Stomach (tissue), 4 donors: ENCODE measurements around the gene TRIOBP.
A peak's percentile ranks its signal among the peaks of the same experiment; 100 is the strongest.

Source experiments
- EP300 ChIP-seq: sonication (generic); formaldehyde crosslinking; IDR thresholded peaks from one replicate; pipeline ENCODE4 v1.6.1; 2017; ENCODE audit warnings: antibody characterized with exemption
- POLR2A ChIP-seq, 4 donors: fragments of 450-650 bp; IDR thresholded peaks; one replicate each; pipeline ENCODE4 v1.6.1; 2016; ENCODE audit warnings: antibody characterized with exemption in 4 of 4, control low read depth in 2 of 4, mild to moderate bottlenecking in 1 of 4, moderate library complexity in 1 of 4
- POLR2AphosphoS5 ChIP-seq, 3 donors: sonication (generic); formaldehyde crosslinking; IDR thresholded peaks; one replicate each; pipeline ENCODE4 v1.6.1; 2016; ENCODE audit warnings: antibody characterized with exemption in 3 of 3
- TF ChIP-seq, protein P1 (sequence below), 7 experiments: fragments of 450-650 bp in 4 of 7; fragments of 200-600 bp in 3 of 7; sonication (generic) in 3 of 7; IDR thresholded peaks; one replicate each; pipeline ENCODE4 v1.5.1; 2016 to 2019; ENCODE audit warnings: antibody characterized with exemption in 7 of 7, control low read depth in 2 of 7, mild to moderate bottlenecking in 1 of 7

DNA sequence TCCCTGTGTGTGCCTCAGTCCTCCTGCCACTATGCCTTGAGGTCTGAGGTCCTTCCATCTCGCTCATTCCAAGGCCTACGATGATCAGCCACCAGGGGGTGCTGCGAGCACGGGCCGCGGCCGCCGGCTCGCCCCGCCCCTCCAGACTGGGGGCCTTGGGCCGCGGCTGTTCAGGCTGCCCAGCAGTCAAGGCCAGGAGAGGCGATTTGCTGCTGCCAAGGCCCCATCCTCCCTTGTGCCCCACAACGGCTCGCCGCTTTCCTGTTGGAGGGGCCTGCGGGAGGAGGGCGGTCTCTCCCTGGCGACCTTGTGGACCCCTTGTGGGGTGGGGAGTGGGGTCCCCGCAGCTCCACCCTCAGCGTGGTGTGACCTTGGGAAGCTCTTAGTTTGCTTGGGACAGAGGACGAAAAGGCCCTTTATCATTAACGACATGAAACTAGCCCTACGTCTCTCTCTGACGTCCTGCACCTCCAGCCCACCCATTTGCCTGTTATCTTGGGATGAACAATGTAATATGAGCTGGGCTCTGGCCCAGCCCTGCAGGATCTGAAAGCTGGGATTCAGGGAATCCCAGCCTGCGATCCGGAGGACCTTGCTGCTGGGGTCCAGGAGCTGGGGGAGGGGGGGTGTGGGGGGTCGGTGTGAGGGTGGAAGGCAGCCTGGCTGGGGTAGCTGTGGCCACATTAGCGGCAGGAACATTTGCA is 121.0 kb downstream of the TRIOBP start:
- TF ChIP-seq, protein P1, sequence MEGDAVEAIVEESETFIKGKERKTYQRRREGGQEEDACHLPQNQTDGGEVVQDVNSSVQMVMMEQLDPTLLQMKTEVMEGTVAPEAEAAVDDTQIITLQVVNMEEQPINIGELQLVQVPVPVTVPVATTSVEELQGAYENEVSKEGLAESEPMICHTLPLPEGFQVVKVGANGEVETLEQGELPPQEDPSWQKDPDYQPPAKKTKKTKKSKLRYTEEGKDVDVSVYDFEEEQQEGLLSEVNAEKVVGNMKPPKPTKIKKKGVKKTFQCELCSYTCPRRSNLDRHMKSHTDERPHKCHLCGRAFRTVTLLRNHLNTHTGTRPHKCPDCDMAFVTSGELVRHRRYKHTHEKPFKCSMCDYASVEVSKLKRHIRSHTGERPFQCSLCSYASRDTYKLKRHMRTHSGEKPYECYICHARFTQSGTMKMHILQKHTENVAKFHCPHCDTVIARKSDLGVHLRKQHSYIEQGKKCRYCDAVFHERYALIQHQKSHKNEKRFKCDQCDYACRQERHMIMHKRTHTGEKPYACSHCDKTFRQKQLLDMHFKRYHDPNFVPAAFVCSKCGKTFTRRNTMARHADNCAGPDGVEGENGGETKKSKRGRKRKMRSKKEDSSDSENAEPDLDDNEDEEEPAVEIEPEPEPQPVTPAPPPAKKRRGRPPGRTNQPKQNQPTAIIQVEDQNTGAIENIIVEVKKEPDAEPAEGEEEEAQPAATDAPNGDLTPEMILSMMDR (IDR thresholded peaks at IDR 0.05) = peak in 5 of 7 experiments; percentile 88 to 95 (median 94)
- TF ChIP-seq POLR2A (IDR thresholded peaks at IDR 0.05) = no peak
- TF ChIP-seq POLR2AphosphoS5 (IDR thresholded peaks at IDR 0.05) = peak in 1 of 3 donors; percentile 75
- no peak for TF ChIP-seq EP300
